H9 (cell line): ENCODE results near the gene SYNPO2. TPM values are rescaled to one million over a fixed set of nuclear protein-coding genes. Genes with fewer than 3 reads are reported as not detected.

Experiments used
- DNase-seq: peaks from one replicate; pipeline ENCODE4 v3.0.0-alpha.2; 2017
- H2AFZ ChIP-seq: one replicate; pipeline ENCODE4 v1.6.1; 2013; ENCODE audit warnings: mild to moderate bottlenecking, low read length, control low read depth, moderate library complexity
- H2AK5ac ChIP-seq: 2 replicates; pipeline ENCODE4 v1.6.1; 2013; ENCODE audit warnings: low read length, control low read depth, mixed read lengths; ENCODE audit not compliant: insufficient read length
- H2BK120ac ChIP-seq: one replicate; pipeline ENCODE4 v1.6.1; 2013; ENCODE audit warnings: low read depth, mild to moderate bottlenecking, low read length, control low read depth, inconsistent platforms; ENCODE audit not compliant: poor library complexity, severe bottlenecking
- H2BK12ac ChIP-seq: 2 replicates; pipeline ENCODE4 v1.6.1; 2013; ENCODE audit warnings: low read length, control low read depth, mixed read lengths, low read depth; ENCODE audit not compliant: insufficient read length
- H2BK15ac ChIP-seq: 2 replicates; pipeline ENCODE4 v1.6.1; 2013; ENCODE audit warnings: low read depth, low read length, control low read depth
- H2BK20ac ChIP-seq: one replicate; pipeline ENCODE4 v1.6.1; 2013; ENCODE audit warnings: low read depth, mild to moderate bottlenecking, low read length, control low read depth, inconsistent platforms; ENCODE audit not compliant: poor library complexity, severe bottlenecking
- H2BK5ac ChIP-seq: 2 replicates; pipeline ENCODE4 v1.6.1; 2013; ENCODE audit warnings: low read length, control low read depth, mixed read lengths; ENCODE audit not compliant: insufficient read length
- H3K14ac ChIP-seq: 2 replicates; pipeline ENCODE4 v1.6.1; 2013; ENCODE audit warnings: low read length, control low read depth; ENCODE audit not compliant: insufficient read depth
- H3K18ac ChIP-seq: 2 replicates; pipeline ENCODE4 v1.6.1; 2013; ENCODE audit warnings: low read depth, mild to moderate bottlenecking, mixed read lengths, low read length, control low read depth; ENCODE audit not compliant: insufficient read length
- H3K23ac ChIP-seq: 2 replicates; pipeline ENCODE4 v1.6.1; 2013; ENCODE audit warnings: low read length, control low read depth, mixed read lengths, low read depth; ENCODE audit not compliant: insufficient read length
- H3K23me2 ChIP-seq: 2 replicates; pipeline ENCODE4 v1.6.1; 2013; ENCODE audit warnings: low read depth, mild to moderate bottlenecking, mixed read lengths, low read length, control low read depth; ENCODE audit not compliant: insufficient read length, poor library complexity, severe bottlenecking
- H3K27ac ChIP-seq: 2 replicates; pipeline ENCODE4 v1.5.1; 2013; ENCODE audit warnings: low read length, control low read depth, mixed read lengths, low read depth; ENCODE audit not compliant: insufficient read length
- H3K27me3 ChIP-seq: 2 replicates; pipeline ENCODE4 v1.6.1; 2013; ENCODE audit warnings: low read length, control low read depth, inconsistent platforms; ENCODE audit not compliant: insufficient read depth
- H3K4ac ChIP-seq: 2 replicates; pipeline ENCODE4 v1.6.1; 2013; ENCODE audit warnings: low read depth, mild to moderate bottlenecking, control low read depth, inconsistent platforms, low read length, moderate library complexity
- H3K4me1 ChIP-seq: 2 replicates; pipeline ENCODE4 v1.6.1; 2013; ENCODE audit warnings: low read length, control low read depth, inconsistent platforms; ENCODE audit not compliant: insufficient read depth
- H3K4me2 ChIP-seq: 2 replicates; pipeline ENCODE4 v1.6.1; 2013; ENCODE audit warnings: low read length, control low read depth, mixed read lengths; ENCODE audit not compliant: insufficient read length, insufficient read depth
- H3K56ac ChIP-seq: 2 replicates; pipeline ENCODE4 v1.6.1; 2013; ENCODE audit warnings: low read depth, mild to moderate bottlenecking, mixed read lengths, low read length, control low read depth; ENCODE audit not compliant: insufficient read length
- H3K79me1 ChIP-seq: 2 replicates; pipeline ENCODE4 v1.6.1; 2013; ENCODE audit warnings: low read depth, mild to moderate bottlenecking, moderate library complexity, low read length, control low read depth, inconsistent platforms; ENCODE audit not compliant: insufficient read depth, poor library complexity, severe bottlenecking
- H3K79me2 ChIP-seq: 2 replicates; pipeline ENCODE4 v1.6.1; 2013; ENCODE audit warnings: low read length, control low read depth, inconsistent platforms; ENCODE audit not compliant: insufficient read depth
- H3K9ac ChIP-seq: 2 replicates; pipeline ENCODE4 v1.6.1; 2013; ENCODE audit warnings: low read length, control low read depth, mixed read lengths; ENCODE audit not compliant: insufficient read length; ENCODE audit errors: extremely low read depth
- H3K9me3 ChIP-seq: one replicate; pipeline ENCODE4 v1.6.1; 2013; ENCODE audit warnings: low read depth, low read length, inconsistent platforms; ENCODE audit not compliant: control insufficient read depth
- H3T11ph ChIP-seq: one replicate; pipeline ENCODE4 v1.6.1; 2013; ENCODE audit warnings: mild to moderate bottlenecking, low read length, control low read depth, inconsistent platforms
- H4K20me1 ChIP-seq: one replicate; pipeline ENCODE4 v1.6.1; 2013; ENCODE audit not compliant: control insufficient read depth, insufficient read length, insufficient read depth
- H4K5ac ChIP-seq: 2 replicates; pipeline ENCODE4 v1.6.1; 2013; ENCODE audit warnings: low read depth, mild to moderate bottlenecking, mixed read lengths, low read length, control low read depth; ENCODE audit not compliant: insufficient read length
- H4K8ac ChIP-seq: replicated peaks from 2 replicates; pipeline ENCODE4 v1.6.1; 2013; ENCODE audit warnings: low read length, control low read depth, mixed read lengths, low read depth; ENCODE audit not compliant: insufficient read length
- H4K91ac ChIP-seq: 2 replicates; pipeline ENCODE4 v1.6.1; 2013; ENCODE audit warnings: low read depth, mild to moderate bottlenecking, moderate library complexity, mixed read lengths, low read length, control low read depth; ENCODE audit not compliant: insufficient read length
- H3K27ac Mint-ChIP-seq, 3 experiments: 2 replicates in 2 of 3; 3 replicates in 1 of 3; pipeline ENCODE4 v1.8.0; 2020 to 2021; ENCODE audit warnings: mixed read lengths in 3 of 3, mild to moderate bottlenecking in 1 of 3, moderate library complexity in 1 of 3
- H3K27me3 Mint-ChIP-seq: 2 replicates; pipeline ENCODE4 v1.8.0; 2021; ENCODE audit warnings: low read depth, mild to moderate bottlenecking, moderate library complexity, mixed read lengths
- H3K36me3 Mint-ChIP-seq, 3 experiments: 2 replicates in 2 of 3; 3 replicates in 1 of 3; pipeline ENCODE4 v1.8.0; 2020 to 2021; ENCODE audit warnings: low read depth in 3 of 3, mixed read lengths in 3 of 3; ENCODE audit not compliant: insufficient read depth in 1 of 3
- H3K4me1 Mint-ChIP-seq, 2 experiments: 2 replicates each; pipeline ENCODE4 v1.8.0; 2020; ENCODE audit warnings: mixed read lengths in 2 of 2
- H3K4me3 Mint-ChIP-seq, 2 experiments: 2 replicates in 1 of 2; 3 replicates in 1 of 2; pipeline ENCODE4 v1.8.0; 2020 to 2021; ENCODE audit warnings: mild to moderate bottlenecking in 2 of 2, mixed read lengths in 2 of 2, moderate library complexity in 1 of 2
- H3K9me3 Mint-ChIP-seq, 2 experiments: 2 replicates in 1 of 2; 3 replicates in 1 of 2; pipeline ENCODE4 v1.8.0; 2020; ENCODE audit warnings: mild to moderate bottlenecking in 2 of 2, mixed read lengths in 2 of 2, moderate library complexity in 1 of 2
- WGBS: extraction: QIAGEN DNeasy Blood & Tissue Kit; methylation state at CpG from one replicate; pipeline ENCODE4 v1.1.7; 2013; ENCODE audit warnings: missing lambda C conversion rate, low lambda C conversion rate, mixed read lengths; ENCODE audit not compliant: insufficient read length; ENCODE audit errors: extremely low coverage; 5-methylcytosine and 5-hydroxymethylcytosine counted together
- total RNA-seq: library from RNA; stranded (reverse); gene quantifications from 2 replicates; pipeline ENCODE4 v1.2.1, GENCODE V29; 2021
- TF ChIP-seq, protein P1 (sequence below): fragments of 200-600 bp; sonication (generic); conservative IDR thresholded peaks from 3 replicates; pipeline ENCODE4 v1.8.0; 2021; ENCODE audit warnings: antibody characterized with exemption, mild to moderate bottlenecking

Gene SYNPO2
- total RNA-seq, 1 experiment from 2014 or later = 1.1 TPM

DNA sequence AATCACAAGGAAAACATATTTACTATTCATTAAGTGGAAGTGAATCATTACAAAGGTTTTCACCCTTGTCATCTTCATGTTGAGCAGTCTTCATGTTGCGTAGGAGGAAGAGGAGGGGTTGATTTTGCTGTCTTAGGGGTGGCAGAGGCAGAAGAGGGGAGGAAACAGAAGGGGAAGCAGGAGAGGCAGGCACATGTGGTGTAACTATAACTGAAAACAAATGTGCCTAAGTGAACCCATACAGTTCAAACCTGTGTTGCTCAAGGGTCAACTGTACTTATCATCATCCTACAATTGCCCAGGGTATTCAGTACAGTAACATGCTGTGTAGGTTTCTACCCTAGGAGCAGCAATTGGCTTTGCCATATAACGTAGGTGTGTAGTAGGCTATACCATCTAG lies 47.2 kb downstream of the SYNPO2 start:
- TF ChIP-seq, protein P1, sequence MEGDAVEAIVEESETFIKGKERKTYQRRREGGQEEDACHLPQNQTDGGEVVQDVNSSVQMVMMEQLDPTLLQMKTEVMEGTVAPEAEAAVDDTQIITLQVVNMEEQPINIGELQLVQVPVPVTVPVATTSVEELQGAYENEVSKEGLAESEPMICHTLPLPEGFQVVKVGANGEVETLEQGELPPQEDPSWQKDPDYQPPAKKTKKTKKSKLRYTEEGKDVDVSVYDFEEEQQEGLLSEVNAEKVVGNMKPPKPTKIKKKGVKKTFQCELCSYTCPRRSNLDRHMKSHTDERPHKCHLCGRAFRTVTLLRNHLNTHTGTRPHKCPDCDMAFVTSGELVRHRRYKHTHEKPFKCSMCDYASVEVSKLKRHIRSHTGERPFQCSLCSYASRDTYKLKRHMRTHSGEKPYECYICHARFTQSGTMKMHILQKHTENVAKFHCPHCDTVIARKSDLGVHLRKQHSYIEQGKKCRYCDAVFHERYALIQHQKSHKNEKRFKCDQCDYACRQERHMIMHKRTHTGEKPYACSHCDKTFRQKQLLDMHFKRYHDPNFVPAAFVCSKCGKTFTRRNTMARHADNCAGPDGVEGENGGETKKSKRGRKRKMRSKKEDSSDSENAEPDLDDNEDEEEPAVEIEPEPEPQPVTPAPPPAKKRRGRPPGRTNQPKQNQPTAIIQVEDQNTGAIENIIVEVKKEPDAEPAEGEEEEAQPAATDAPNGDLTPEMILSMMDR = no peak
- H3K9me3 ChIP-seq = no peaks in the 10 kb centered on the region
- H4K91ac ChIP-seq = no peak overlapping the region
- no peak overlapping the region for H2AFZ ChIP-seq
- Mint-ChIP-seq H3K4me3 (no peak overlapping the region), H3K27ac (no peak overlapping the region), H3K27me3 (no peaks in the 10 kb centered on the region), H3K9me3 (no peaks in the 10 kb centered on the region), H3K36me3 (no peaks in the 10 kb centered on the region; a peak in 1 of 7 replicates), H3K4me1 (peaks cover 5 to 7% of the 10 kb centered on the region in 2 experiments; a peak in 2 of 4 replicates)
- DNase-seq = no peak
- no peak overlapping the region for H3K27ac ChIP-seq
- H2BK5ac ChIP-seq = no peak overlapping the region
- no peak overlapping the region for H3K14ac ChIP-seq
- H3K4ac ChIP-seq = no peak overlapping the region
- H3K4me2 ChIP-seq = no peak overlapping the region
- H4K8ac ChIP-seq = no peak overlapping the region
- H3K27me3 ChIP-seq = no peaks in the 10 kb centered on the region
- no peaks in the 10 kb centered on the region for H3K79me2 ChIP-seq
- H3K79me1 ChIP-seq = no peaks in the 10 kb centered on the region
- no peaks in the 10 kb centered on the region for H3K23me2 ChIP-seq
- H3K4me1 ChIP-seq = no peaks in the 10 kb centered on the region
- H3K23ac ChIP-seq = no peak overlapping the region
- no peak overlapping the region for H2BK12ac ChIP-seq
- no CpG with 5 or more reads among the region's 2 CpGs for WGBS
- H2BK120ac ChIP-seq = no peak overlapping the region
- H3K56ac ChIP-seq = no peak overlapping the region
- no peaks in the 10 kb centered on the region for H4K20me1 ChIP-seq
- H3K9ac ChIP-seq = no peak overlapping the region
- H2BK20ac ChIP-seq = no peak overlapping the region
- H3K18ac ChIP-seq = no peak overlapping the region
- H2BK15ac ChIP-seq = no peak overlapping the region
- H4K5ac ChIP-seq = no peak overlapping the region
- no peak overlapping the region for H2AK5ac ChIP-seq
- no peak overlapping the region for H3T11ph ChIP-seq
